B cell (primary cell): Measurements from ENCODE around the gene OLFML1. TPM values are rescaled to one million over a fixed set of nuclear protein-coding genes. Genes with fewer than 3 reads are reported as not detected.

ENCODE experiments used
- ATAC-seq: fragments of 200-7000 bp; cut with Tn5 transposase; one replicate; pipeline ENCODE4 v1.10.0; 2021; ENCODE audit warnings: low read depth, mild to moderate bottlenecking, moderate number of reproducible peaks, moderate library complexity
- CTCF ChIA-PET: fragments of 350-600 bp; sonication (Branson Sonifier 250); formaldehyde crosslinking; loops from one replicate; lab custom pipeline; 2021; ENCODE audit warnings: antibody characterized with exemption, inconsistent platforms; lab: Charles Lee
- POLR2A ChIA-PET: fragments of 350-600 bp; sonication (Branson Sonifier 250); formaldehyde crosslinking; loops from one replicate; lab custom pipeline; 2021; ENCODE audit warnings: antibody characterized with exemption; lab: Charles Lee
- DNase-seq: peaks from one replicate; pipeline ENCODE4 v3.0.0; 2013
- H2AFZ ChIP-seq: 2 replicates; pipeline ENCODE4 v1.6.1; 2012; ENCODE audit warnings: mild to moderate bottlenecking, low read depth, low read length; ENCODE audit not compliant: insufficient read depth, poor library complexity, severe bottlenecking
- H3K27ac ChIP-seq, 2 donors: 1 replicate in 1 of 2; 2 replicates in 1 of 2; pipeline ENCODE4 v1.5.1; 2012 to 2013; ENCODE audit warnings: low read length in 2 of 2, mild to moderate bottlenecking in 2 of 2, moderate library complexity in 1 of 2
- H3K27me3 ChIP-seq, 4 experiments: fragments of 200-600 bp in 1 of 4; sonication (generic) in 1 of 4; replicated peaks in 1 of 4; 1 replicate in 2 of 4; 2 replicates in 2 of 4; pipeline versions ENCODE4 v1.6.1 to v1.7.0; 2013 to 2016; ENCODE audit warnings: low read length in 3 of 4, mild to moderate bottlenecking in 2 of 4, mixed read lengths in 1 of 4, moderate library complexity in 1 of 4; ENCODE audit not compliant: insufficient read depth in 4 of 4, control insufficient read depth in 3 of 4; ENCODE audit errors: control extremely low read depth in 1 of 4
- H3K36me3 ChIP-seq, 2 experiments: replicated peaks in 1 of 2; 1 replicate in 1 of 2; 2 replicates in 1 of 2; pipeline versions ENCODE4 v1.6.1 to v1.7.1; 2013; ENCODE audit warnings: low read length in 1 of 2; ENCODE audit not compliant: insufficient read depth in 2 of 2, control insufficient read depth in 1 of 2; ENCODE audit errors: control extremely low read depth in 1 of 2, extremely low read depth in 1 of 2
- H3K4me1 ChIP-seq, 2 donors: fragments of 200-600 bp in 1 of 2; sonication (generic) in 1 of 2; 1 replicate in 1 of 2; 2 replicates in 1 of 2; pipeline versions ENCODE4 v1.5.1 to v1.6.1; 2013 to 2017; ENCODE audit warnings: low read length in 2 of 2; ENCODE audit not compliant: control insufficient read depth in 2 of 2, insufficient read depth in 2 of 2
- H3K4me2 ChIP-seq: replicated peaks from 2 replicates; pipeline ENCODE3; 2012; ENCODE audit warnings: mild to moderate bottlenecking, low read depth, low read length; ENCODE audit not compliant: poor library complexity, severe bottlenecking
- H3K4me3 ChIP-seq, 5 experiments: fragments of 200-600 bp in 1 of 5; sonication (generic) in 1 of 5; 1 replicate in 3 of 5; 2 replicates in 2 of 5; pipeline versions ENCODE4 v1.5.1 to v1.7.0; 2011 to 2016; ENCODE audit warnings: low read length in 4 of 5, mild to moderate bottlenecking in 4 of 5, low read depth in 2 of 5, control low read depth in 1 of 5, moderate library complexity in 1 of 5; ENCODE audit not compliant: insufficient read depth in 1 of 5; ENCODE audit errors: control extremely low read depth in 1 of 5, extremely low read depth in 1 of 5
- H3K79me2 ChIP-seq: fragments of 200-600 bp; sonication (generic); one replicate; pipeline ENCODE4 v1.6.0; 2016; ENCODE audit warnings: low read length; ENCODE audit not compliant: control insufficient read depth, insufficient read depth
- H3K9ac ChIP-seq: fragments of 200-600 bp; sonication (generic); 2 replicates; pipeline ENCODE4 v1.6.1; 2017; ENCODE audit warnings: mild to moderate bottlenecking, low read length, moderate library complexity
- H3K9me3 ChIP-seq, 3 donors: one replicate each; pipeline versions ENCODE4 v1.6.1 to v1.7.1; 2013; ENCODE audit warnings: low read length in 2 of 3; ENCODE audit not compliant: control insufficient read depth in 2 of 3, insufficient read depth in 1 of 3; ENCODE audit errors: control extremely low read depth in 1 of 3
- H4K20me1 ChIP-seq: 2 replicates; pipeline ENCODE4 v1.6.0; 2012; ENCODE audit warnings: mild to moderate bottlenecking, low read length; ENCODE audit not compliant: insufficient read depth, control insufficient read depth, poor library complexity, severe bottlenecking
- H3K27ac Mint-ChIP-seq: one replicate; pipeline ENCODE4 v1.8.0; 2021; ENCODE audit warnings: mixed read lengths
- H3K27me3 Mint-ChIP-seq: one replicate; pipeline ENCODE4 v1.8.0; 2021; ENCODE audit warnings: mixed read lengths
- H3K4me1 Mint-ChIP-seq: one replicate; pipeline ENCODE4 v1.8.0; 2021; ENCODE audit warnings: mixed read lengths
- H3K4me3 Mint-ChIP-seq: one replicate; pipeline ENCODE4 v1.8.0; 2021; ENCODE audit warnings: mixed read lengths
- H3K9me3 Mint-ChIP-seq: one replicate; pipeline ENCODE4 v1.8.0; 2022; ENCODE audit warnings: mixed read lengths; ENCODE audit not compliant: insufficient read depth
- EZH2 ChIP-seq: IDR thresholded peaks from 2 replicates; pipeline ENCODE4 v1.6.1; 2012; ENCODE audit warnings: borderline replicate concordance, low read depth, mild to moderate bottlenecking, moderate library complexity, low read length; ENCODE audit not compliant: insufficient read depth, poor library complexity, severe bottlenecking
- WGBS: methylation state at CpG from one replicate; pipeline ENCODE4 v1.1.5; 2013; ENCODE audit warnings: missing lambda C conversion rate; ENCODE audit not compliant: insufficient coverage; 5-methylcytosine and 5-hydroxymethylcytosine counted together
- intact Hi-C: fragments of 100-400 bp; cut with micrococcal nuclease; formaldehyde crosslinking; loops from one replicate; pipeline ENCODE4 v1.10.0; 2022
- polyA plus RNA-seq: library from polyadenylated mRNA; depleted of rRNA; stranded (reverse); fragments of >200 nt; gene quantifications from 2 replicates; pipeline ENCODE4 v1.2.3, GENCODE V29; 2012
- total RNA-seq, 2 donors: library from RNA; stranded (reverse); fragments of 120-200 nt in 1 of 2; gene quantifications; 1 replicate in 1 of 2; 2 replicates in 1 of 2; pipeline versions ENCODE4 v1.2.3 to v1.2.4, GENCODE V29; 2013 to 2022
- TF ChIP-seq, protein P1 (sequence below): fragments of 200-600 bp; IDR thresholded peaks from one replicate; pipeline ENCODE4 v1.8.0; 2022; ENCODE audit warnings: antibody characterized with exemption, mild to moderate bottlenecking

OLFML1 gene
- total and polyA plus RNA-seq, 2 donors (not counting 1 experiment from before 2014, with no cell fraction given), result not detected

DNA sequence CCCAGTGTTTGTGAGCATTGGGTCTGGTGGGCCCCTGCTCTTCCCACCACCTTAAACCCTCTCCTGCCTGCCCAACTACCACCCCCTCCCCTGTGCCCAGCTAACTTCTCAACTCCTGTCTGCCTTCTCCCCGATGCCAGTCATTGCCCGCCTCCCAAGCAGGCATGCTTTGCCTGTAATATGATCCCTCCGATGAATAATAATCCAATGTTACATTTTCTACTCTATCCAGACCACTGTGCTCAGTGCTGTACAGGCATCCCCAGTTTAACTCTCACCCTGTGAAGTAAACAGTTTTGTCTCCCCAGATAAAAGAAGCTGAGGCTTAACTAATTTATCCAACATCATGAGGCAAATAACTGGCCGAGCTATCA lies 35.5 kb upstream of the OLFML1 start:
- Histone ChIP-seq H3K27ac (no peak overlapping the region), H3K79me2 (no peaks in the 10 kb centered on the region), H3K9me3 (no peaks in the 10 kb centered on the region), H3K9ac (no peak overlapping the region), H4K20me1 (no peaks in the 10 kb centered on the region), H2AFZ (no peak overlapping the region), H3K4me1 (no peaks in the 10 kb centered on the region), H3K4me2 (no peak overlapping the region), H3K4me3 (no peak overlapping the region), H3K27me3 (no peaks in the 10 kb centered on the region), H3K36me3 (peaks cover 0 to 2% of the 10 kb centered on the region in 2 experiments)
- CTCF ChIA-PET, result interaction anchor here (0.8 to 2.8 kb wide), 4 partner anchors 8 to 217 kb away, joined by 3 to 15 read pairs (median 3); partner anchors contain the start of gene PPFIBP2
- H3K27me3 Mint-ChIP-seq, result no peaks in the 10 kb centered on the region
- H3K27ac Mint-ChIP-seq, result no peak overlapping the region
- no peaks in the 10 kb centered on the region for H3K9me3 Mint-ChIP-seq
- POLR2A ChIA-PET, result no interaction called here
- H3K4me3 Mint-ChIP-seq, result no peak overlapping the region
- WGBS, result 100% methylated on average over 3 of the region's 4 CpGs
- ATAC-seq (no peak), DNase-seq (no peak)
- intact Hi-C loops, result no loop called here
- TF ChIP-seq, protein P1, sequence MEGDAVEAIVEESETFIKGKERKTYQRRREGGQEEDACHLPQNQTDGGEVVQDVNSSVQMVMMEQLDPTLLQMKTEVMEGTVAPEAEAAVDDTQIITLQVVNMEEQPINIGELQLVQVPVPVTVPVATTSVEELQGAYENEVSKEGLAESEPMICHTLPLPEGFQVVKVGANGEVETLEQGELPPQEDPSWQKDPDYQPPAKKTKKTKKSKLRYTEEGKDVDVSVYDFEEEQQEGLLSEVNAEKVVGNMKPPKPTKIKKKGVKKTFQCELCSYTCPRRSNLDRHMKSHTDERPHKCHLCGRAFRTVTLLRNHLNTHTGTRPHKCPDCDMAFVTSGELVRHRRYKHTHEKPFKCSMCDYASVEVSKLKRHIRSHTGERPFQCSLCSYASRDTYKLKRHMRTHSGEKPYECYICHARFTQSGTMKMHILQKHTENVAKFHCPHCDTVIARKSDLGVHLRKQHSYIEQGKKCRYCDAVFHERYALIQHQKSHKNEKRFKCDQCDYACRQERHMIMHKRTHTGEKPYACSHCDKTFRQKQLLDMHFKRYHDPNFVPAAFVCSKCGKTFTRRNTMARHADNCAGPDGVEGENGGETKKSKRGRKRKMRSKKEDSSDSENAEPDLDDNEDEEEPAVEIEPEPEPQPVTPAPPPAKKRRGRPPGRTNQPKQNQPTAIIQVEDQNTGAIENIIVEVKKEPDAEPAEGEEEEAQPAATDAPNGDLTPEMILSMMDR, result no peak
- no peak for TF ChIP-seq EZH2
- peaks cover 1% of the 10 kb centered on the region for H3K4me1 Mint-ChIP-seq

- Mint-ChIP-seq H3K4me1 (peaks cover 1% of the 10 kb centered on the region), H3K9me3 (no peaks in the 10 kb centered on the region), H3K27me3 (no peaks in the 10 kb centered on the region), H3K27ac (no peak overlapping the region), H3K4me3 (no peak overlapping the region)
- intact Hi-C loops, result no loop called here
- ChIA-PET POLR2A (no interaction called here), CTCF (interaction anchor here (1.0 to 2.8 kb wide), 4 partner anchors 8 to 216 kb away, joined by 3 to 15 read pairs (median 4); no protein-coding TSS in a partner anchor)
- no peak overlapping the region for H3K27ac ChIP-seq
- no peak overlapping the region for H3K4me3 ChIP-seq
- no peaks in the 10 kb centered on the region for H3K9me3 ChIP-seq
- H3K4me1 ChIP-seq, result no peaks in the 10 kb centered on the region
- TF ChIP-seq, protein P1, result no peak
- TF ChIP-seq EZH2, result no peak
- DNase-seq (no peak), ATAC-seq (no peak)
- no peak overlapping the region for H3K9ac ChIP-seq
- no peaks in the 10 kb centered on the region for H3K27me3 ChIP-seq
- peaks cover 0 to 2% of the 10 kb centered on the region in 2 experiments for H3K36me3 ChIP-seq
- H3K79me2 ChIP-seq, result no peaks in the 10 kb centered on the region
- H3K4me2 ChIP-seq, result no peak overlapping the region
- no CpG with 5 or more reads among the region's 3 CpGs for WGBS
- H4K20me1 ChIP-seq, result no peaks in the 10 kb centered on the region
- no peak overlapping the region for H2AFZ ChIP-seq
These were observed 34.5 kb upstream of the OLFML1 start for GRCh38 chr11:7450836-7451235.
